AG04449 (cell line): ENCODE results near the gene MAPKAPK2.

Experiments
- CTCF ChIA-PET: fragments of 350-600 bp; formaldehyde crosslinking; extraction: SDS; loops from one replicate; lab custom pipeline; 2021; ENCODE audit warnings: antibody characterized with exemption; lab: Yijun Ruan, JAX
- POLR2A ChIA-PET: fragments of 400-600, 350-600 bp; formaldehyde crosslinking; extraction: SDS; loops from one replicate; lab custom pipeline; 2020; ENCODE audit warnings: antibody characterized with exemption, inconsistent platforms; lab: Yijun Ruan, JAX
- DNase-seq: peaks from one replicate; pipeline ENCODE4 v3.0.0-alpha.2; 2010; ENCODE audit warnings: low read depth, low spot score
- H3K4me3 ChIP-seq: 2 replicates; pipeline ENCODE4 v1.5.1; 2011; ENCODE audit warnings: low read depth, mild to moderate bottlenecking, control low read depth, low read length
- TF ChIP-seq, protein P1 (sequence below): IDR thresholded peaks from one replicate; pipeline ENCODE4 v1.5.1; 2011; ENCODE audit warnings: mild to moderate bottlenecking, moderate library complexity, low read length, control low read depth, inconsistent platforms; ENCODE audit not compliant: insufficient read depth; ENCODE audit errors: missing control alignments

Gene MAPKAPK2

DNA sequence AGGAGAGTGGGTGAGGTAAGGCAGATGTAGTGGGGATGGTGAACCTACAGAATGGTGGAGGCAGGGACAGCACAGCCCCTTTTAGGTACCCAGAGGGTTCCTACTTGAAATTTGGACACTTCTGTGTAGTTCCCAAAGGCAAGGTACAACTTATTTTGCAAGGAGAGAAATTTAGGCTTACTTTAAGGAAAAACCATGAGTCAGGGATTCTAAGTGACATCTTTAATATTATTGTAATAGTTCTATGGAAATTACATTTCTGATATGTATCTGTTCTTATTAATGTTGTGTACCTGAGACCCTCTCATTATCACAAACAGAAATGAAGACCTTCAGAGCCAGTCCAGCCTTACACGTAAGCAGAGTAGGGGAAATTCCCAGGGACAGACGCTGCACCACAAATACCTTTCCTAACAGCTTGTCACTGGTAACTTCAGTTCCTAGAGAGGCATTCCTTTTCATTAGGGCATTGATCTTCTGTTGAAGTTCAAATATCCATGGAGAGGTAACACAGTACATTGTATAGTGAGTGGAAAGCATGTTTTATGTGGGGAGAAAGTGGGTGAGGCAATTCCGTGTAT is 41.5 kb upstream of the MAPKAPK2 start:
- DNase-seq: no peak
- POLR2A ChIA-PET: no interaction called here
- TF ChIP-seq, protein P1, sequence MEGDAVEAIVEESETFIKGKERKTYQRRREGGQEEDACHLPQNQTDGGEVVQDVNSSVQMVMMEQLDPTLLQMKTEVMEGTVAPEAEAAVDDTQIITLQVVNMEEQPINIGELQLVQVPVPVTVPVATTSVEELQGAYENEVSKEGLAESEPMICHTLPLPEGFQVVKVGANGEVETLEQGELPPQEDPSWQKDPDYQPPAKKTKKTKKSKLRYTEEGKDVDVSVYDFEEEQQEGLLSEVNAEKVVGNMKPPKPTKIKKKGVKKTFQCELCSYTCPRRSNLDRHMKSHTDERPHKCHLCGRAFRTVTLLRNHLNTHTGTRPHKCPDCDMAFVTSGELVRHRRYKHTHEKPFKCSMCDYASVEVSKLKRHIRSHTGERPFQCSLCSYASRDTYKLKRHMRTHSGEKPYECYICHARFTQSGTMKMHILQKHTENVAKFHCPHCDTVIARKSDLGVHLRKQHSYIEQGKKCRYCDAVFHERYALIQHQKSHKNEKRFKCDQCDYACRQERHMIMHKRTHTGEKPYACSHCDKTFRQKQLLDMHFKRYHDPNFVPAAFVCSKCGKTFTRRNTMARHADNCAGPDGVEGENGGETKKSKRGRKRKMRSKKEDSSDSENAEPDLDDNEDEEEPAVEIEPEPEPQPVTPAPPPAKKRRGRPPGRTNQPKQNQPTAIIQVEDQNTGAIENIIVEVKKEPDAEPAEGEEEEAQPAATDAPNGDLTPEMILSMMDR: no peak
- CTCF ChIA-PET: interaction anchor here (42.9 kb wide), 1 partner anchor 19 kb away, joined by 1486 read pairs; no protein-coding TSS in a partner anchor
- H3K4me3 ChIP-seq: no peak overlapping the region

DNA sequence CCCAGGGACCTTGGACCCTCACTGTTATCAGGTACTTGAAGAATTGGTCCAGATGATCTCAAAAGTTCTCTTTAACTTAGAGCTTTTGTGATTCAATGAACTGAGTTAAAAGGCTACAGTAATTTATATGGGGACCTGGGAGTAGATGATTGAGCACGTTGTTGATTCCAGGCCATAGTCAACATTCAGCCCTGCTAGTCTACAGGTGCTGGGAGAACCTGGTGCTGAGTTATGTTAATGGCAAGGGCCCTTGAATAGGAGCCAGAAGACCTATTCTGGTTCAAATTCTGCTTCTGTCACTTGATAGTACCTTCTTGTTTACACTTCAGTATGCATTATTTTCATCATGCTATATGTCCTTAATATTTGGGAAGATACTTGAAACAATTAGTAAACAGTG is 38.2 kb upstream of the MAPKAPK2 start:
- no peak overlapping the region for H3K4me3 ChIP-seq
- no peak for DNase-seq
- TF ChIP-seq, protein P1: no peak
- ChIA-PET CTCF (interaction anchor here (1.0 to 42.9 kb wide), 5 partner anchors 11 to 167 kb away, joined by 3 to 1486 read pairs (median 4); partner anchors contain the start of genes DYRK3 and EIF2D), POLR2A (no interaction called here)

DNA sequence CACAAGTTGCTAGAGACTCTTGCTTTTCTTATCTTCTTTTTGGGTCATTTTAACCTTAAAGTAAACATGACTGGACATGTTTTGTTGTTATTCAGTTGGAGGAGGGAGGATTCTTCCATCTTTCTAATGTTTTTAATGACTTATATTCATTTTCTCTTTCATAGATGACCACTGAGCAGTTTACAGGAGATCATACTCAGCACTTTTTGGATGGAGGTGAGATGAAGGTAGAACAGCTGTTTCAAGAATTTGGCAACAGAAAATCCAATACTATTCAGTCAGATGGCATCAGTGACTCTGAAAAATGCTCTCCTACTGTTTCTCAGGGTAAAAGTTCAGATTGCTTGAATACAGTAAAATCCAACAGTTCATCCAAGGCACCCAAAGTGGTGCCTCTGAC is 37.5 kb upstream of the MAPKAPK2 start:
- H3K4me3 ChIP-seq: no peak overlapping the region
- POLR2A ChIA-PET: no interaction called here
- CTCF ChIA-PET: interaction anchor here (1.0 to 42.9 kb wide), 4 partner anchors 1 to 103 kb away, joined by 3 to 1486 read pairs (median 744); partner anchors contain the start of genes DYRK3 and EIF2D
- DNase-seq: no peak
- TF ChIP-seq, protein P1: no peak

DNA sequence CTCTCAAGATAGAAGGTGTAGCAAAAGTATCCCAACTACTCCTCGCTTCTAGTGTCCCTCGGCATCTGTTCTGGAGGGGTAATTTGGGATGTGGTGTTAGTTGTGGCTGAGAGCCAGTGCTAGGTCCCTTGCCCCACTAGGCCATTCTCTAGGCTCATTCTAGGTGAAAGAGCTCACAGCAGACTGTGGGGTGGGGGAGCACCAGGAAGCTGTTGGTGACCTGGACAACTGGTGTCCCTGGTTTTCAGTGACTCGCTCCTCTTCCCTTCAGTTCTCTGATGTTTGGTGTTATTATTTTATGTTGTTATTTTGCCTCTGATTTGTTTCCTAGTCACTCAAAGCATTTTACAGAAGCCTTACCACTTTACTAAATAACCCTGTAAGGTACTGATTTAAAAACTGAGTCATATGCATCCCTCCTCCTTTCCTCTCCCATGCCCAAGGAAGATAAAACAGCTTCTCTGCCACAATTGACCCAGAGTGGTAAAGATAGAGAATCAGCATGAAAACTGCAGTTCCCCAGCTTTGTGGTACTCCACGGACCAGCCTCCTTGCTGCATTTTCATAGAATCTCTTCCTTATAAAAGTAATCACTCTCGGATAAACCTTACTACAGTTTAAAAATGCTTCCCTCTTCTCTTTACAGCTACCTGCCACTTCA is 35.3 kb upstream of the MAPKAPK2 start:
- CTCF ChIA-PET: interaction anchor here (0.8 to 42.9 kb wide), 9 partner anchors 3 to 263 kb away, joined by 3 to 1486 read pairs (median 4); partner anchors contain the start of genes DYRK3 and EIF2D
- POLR2A ChIA-PET: interaction anchor here (1.3 kb wide), 1 partner anchor 14 kb away, joined by 8 read pairs; the partner anchor contains the start of gene DYRK3
- DNase-seq: no peak
- H3K4me3 ChIP-seq: no peak overlapping the region
- TF ChIP-seq, protein P1: no peak

DNA sequence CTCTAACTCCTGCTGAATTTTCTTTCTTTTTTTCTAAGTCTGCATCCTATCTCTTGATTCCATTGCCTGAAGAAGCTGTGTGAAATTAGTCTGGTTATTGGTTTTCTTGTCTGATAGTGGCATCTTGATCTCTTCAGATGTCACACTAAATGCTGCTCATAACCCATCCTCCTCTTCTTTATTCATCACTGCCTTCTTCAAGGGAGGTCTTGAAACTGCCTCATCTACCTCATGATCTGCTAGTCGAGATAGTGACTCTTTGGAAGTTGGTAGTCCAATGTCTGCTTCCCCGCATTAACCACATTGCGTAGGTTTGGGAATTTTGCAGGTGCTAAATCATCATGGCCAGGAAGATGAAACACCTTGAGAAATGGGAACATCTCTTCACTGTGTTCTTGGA is 33.7 kb upstream of the MAPKAPK2 start:
- TF ChIP-seq, protein P1: no peak
- POLR2A ChIA-PET: no interaction called here
- CTCF ChIA-PET: interaction anchor here (1.3 to 42.9 kb wide), 4 partner anchors 5 to 145 kb away, joined by 4 to 1486 read pairs (median 745); partner anchors contain the start of genes DYRK3 and EIF2D
- no peak for DNase-seq
- H3K4me3 ChIP-seq: no peak overlapping the region
